ENCODE measurements around the gene KDM7A. TPM values are rescaled to one million over a fixed set of nuclear protein-coding genes. Genes with fewer than 3 reads are reported as not detected.

Gene KDM7A
- total and polyA plus RNA-seq, 2 of the 4 experiments (the other 2 are of a cell fraction), result 1.5 to 2.3 TPM

DNA sequence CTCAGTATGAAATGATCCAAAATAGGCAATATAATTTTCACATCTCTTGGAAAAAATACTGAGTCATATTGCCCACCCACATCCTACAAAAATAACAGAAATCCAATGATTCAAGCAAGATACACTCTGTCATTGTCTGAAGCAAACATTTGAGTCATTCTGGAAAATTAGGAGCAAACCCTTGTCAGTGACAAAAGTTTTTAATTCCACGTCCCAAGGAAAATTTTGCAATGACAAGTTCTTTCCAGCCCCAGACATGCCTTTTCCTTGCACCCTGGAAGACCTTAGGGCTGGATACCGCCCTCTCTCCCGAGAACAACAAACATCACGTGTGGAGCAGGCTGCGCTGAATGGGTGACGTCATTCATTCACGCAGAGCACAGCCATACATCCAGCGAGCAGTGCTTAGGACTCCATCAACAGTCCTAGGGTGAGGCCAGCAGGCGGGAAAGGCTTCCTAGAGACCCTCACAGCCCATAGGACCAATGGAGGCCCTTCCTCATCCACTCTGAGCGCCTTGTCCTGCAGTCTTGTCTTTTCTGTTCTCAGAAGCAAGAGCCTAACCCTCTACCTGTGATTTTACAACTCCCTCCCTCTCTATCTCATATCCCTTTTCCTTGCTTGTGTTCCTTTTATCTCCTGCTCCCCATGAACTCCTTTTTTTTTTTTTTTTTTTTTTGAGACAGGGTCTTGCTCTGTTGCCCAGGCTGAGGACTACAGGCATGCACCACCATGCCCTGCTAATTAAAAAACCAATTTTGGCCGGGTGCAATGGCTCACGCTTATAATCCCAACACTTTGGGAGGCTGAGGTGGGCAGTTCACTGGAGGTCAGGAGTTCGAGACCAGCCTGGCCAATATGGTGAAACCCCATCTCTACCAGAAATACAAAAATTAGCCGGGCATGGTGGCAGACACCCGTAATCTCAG, 23.5 kb upstream of the KDM7A start:
- H3K36me3 ChIP-seq (ENCODE audit: control insufficient read depth, insufficient read depth, low read length), result no peaks in the 10 kb centered on the region
- ChIA-PET CTCF (no interaction called here), POLR2A (ENCODE audit: unreplicated experiment) (no interaction called here)
- dilution Hi-C loops (cut with HindIII; ENCODE audit: low sequenced_read_pairs, unreplicated experiment), result no loop called here
- no peak overlapping the region for H3K14ac ChIP-seq (replicated peaks; ENCODE audit: low read depth, low read length)
- H3K56ac ChIP-seq (ENCODE audit: extremely low read depth, insufficient read depth, low read length), result no peak overlapping the region
- H3K9me1 ChIP-seq (ENCODE audit: insufficient read depth, low read length), result peaks cover 4% of the 10 kb centered on the region; the same call in 1 of the 2 replicates
- no peak overlapping the region for H2BK15ac ChIP-seq (ENCODE audit: low read depth, low read length)
- H3K9me3 ChIP-seq (ENCODE audit: control insufficient read depth, insufficient read depth, low read length), result 0 out of 2 replicates have a peak, but pooled peaks cover 4% of the 10 kb centered on the region
- H3K18ac ChIP-seq (ENCODE audit: low read depth, low read length), result no peak overlapping the region
- no peak overlapping the region for H2AK9ac ChIP-seq (replicated peaks; ENCODE audit: low read depth, low read length, poor library complexity)
- no peak overlapping the region for H2BK120ac ChIP-seq (ENCODE audit: low read depth, low read length)
- DNase-seq (peak; percentile 35), ATAC-seq (ENCODE audit: low read depth) (no peak)
- no peak overlapping the region for H2AK5ac ChIP-seq (ENCODE audit: low read depth, low read length)
- intact Hi-C loops (cut with micrococcal nuclease), result no loop called here
- H3K27ac ChIP-seq (ENCODE audit: insufficient read depth, low read length), result no peak overlapping the region
- in situ Hi-C loops (cut with MboI; ENCODE audit: low sequenced_read_pairs), result no loop called here
- H4K5ac ChIP-seq (ENCODE audit: low read depth, low read length), result no peak overlapping the region
- H3K9ac ChIP-seq (ENCODE audit: low read depth, low read length), result no peak overlapping the region
- no peaks in the 10 kb centered on the region for H3K79me1 ChIP-seq (ENCODE audit: low read depth in 1 of 2, low read length in 2 of 2)
- no peaks in the 10 kb centered on the region for H3K4me1 ChIP-seq (ENCODE audit: control insufficient read depth, insufficient read depth, low read length)
- H3K27me3 ChIP-seq (ENCODE audit: control insufficient read depth, insufficient read depth, low read length), result peaks cover 16% of the 10 kb centered on the region
- H4K91ac ChIP-seq (ENCODE audit: insufficient read depth, low read depth, low read length), result no peak overlapping the region
- no peak overlapping the region for H4K8ac ChIP-seq (ENCODE audit: low read depth in 2 of 2, low read length in 2 of 2)
- H3K23ac ChIP-seq (ENCODE audit: low read depth, low read length), result no peak overlapping the region
- H3K4me2 ChIP-seq (ENCODE audit: low read depth, low read length), result no peak overlapping the region; the same call in 1 of the 2 replicates
- WGBS, 2 experiments (ENCODE audit: extremely low coverage in 2 of 2, insufficient read length in 1 of 2), result 63% methylated on average over 3 of the region's 15 CpGs; no CpG with 5 or more reads in 1 of the 2 experiments
- no peak overlapping the region for H2BK5ac ChIP-seq (ENCODE audit: low read depth, low read length, poor library complexity, severe bottlenecking)
- no peak overlapping the region for H3K4ac ChIP-seq (ENCODE audit: low read depth, low read length)
- TF ChIP-seq RFX5 (IDR thresholded peaks at IDR 0.05; ENCODE audit: low read depth, low read length) (no peak), BHLHE40 (IDR thresholded peaks at IDR 0.05; ENCODE audit: low read depth, low read length) (peak; percentile 66; the same call in 1 of the 2 replicates)
- TF ChIP-seq, protein P1, sequence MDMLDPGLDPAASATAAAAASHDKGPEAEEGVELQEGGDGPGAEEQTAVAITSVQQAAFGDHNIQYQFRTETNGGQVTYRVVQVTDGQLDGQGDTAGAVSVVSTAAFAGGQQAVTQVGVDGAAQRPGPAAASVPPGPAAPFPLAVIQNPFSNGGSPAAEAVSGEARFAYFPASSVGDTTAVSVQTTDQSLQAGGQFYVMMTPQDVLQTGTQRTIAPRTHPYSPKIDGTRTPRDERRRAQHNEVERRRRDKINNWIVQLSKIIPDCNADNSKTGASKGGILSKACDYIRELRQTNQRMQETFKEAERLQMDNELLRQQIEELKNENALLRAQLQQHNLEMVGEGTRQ (IDR thresholded peaks at IDR 0.05; ENCODE audit: low read depth, low read length), result peak; percentile 65
- H2BK20ac ChIP-seq (ENCODE audit: low read depth, low read length), result no peak overlapping the region
- H3K4me3 ChIP-seq (ENCODE audit: insufficient read depth, low read depth, low read length), result no peak overlapping the region
- peak overlapping the region; percentile 72 for H2AFZ ChIP-seq (replicated peaks; ENCODE audit: low read length, poor library complexity)
- no peaks in the 10 kb centered on the region for H4K20me1 ChIP-seq (ENCODE audit: insufficient read depth, low read length)
- no TSS peak for BruUV-seq (replicated peaks)
